ENCODE results near the gene SNX17. TPM values are rescaled to one million over a fixed set of nuclear protein-coding genes. Genes with fewer than 3 reads are reported as not detected.
"Not testable (repeated sequence)": the region's sequence is repeated elsewhere in the genome, so short reads cannot be mapped to it uniquely, and the experiment has no call there.

Gene SNX17
- total RNA-seq, 4 donors from 2014 or later, result 59.8 to 99.3 (median 73.9) TPM

DNA sequence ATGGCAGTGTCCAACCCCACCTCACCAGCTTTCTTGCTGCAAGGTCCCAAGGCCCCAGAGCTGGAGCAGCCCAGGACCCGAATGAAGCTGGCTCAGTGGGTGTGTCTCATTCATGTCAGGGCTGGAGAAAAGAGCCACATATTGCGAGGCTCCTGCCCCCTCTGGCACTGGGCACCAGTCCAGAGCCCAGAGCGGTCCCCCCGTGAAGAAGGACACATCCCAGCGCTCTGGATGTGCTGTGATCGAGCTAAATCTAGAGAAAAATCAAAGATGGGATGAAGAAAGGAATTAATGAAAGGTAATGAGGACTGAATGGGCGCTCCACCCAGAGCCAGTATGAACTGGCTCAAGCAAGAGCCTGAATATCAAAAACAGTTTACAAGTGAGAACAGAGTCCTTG lies 34.2 kb upstream of the SNX17 start:
- TF ChIP-seq POLR2A (IDR thresholded peaks at IDR 0.05), result no peak
- no peak for TF ChIP-seq EP300 (IDR thresholded peaks at IDR 0.05; ENCODE audit: low read depth)
- TF ChIP-seq, protein P1, sequence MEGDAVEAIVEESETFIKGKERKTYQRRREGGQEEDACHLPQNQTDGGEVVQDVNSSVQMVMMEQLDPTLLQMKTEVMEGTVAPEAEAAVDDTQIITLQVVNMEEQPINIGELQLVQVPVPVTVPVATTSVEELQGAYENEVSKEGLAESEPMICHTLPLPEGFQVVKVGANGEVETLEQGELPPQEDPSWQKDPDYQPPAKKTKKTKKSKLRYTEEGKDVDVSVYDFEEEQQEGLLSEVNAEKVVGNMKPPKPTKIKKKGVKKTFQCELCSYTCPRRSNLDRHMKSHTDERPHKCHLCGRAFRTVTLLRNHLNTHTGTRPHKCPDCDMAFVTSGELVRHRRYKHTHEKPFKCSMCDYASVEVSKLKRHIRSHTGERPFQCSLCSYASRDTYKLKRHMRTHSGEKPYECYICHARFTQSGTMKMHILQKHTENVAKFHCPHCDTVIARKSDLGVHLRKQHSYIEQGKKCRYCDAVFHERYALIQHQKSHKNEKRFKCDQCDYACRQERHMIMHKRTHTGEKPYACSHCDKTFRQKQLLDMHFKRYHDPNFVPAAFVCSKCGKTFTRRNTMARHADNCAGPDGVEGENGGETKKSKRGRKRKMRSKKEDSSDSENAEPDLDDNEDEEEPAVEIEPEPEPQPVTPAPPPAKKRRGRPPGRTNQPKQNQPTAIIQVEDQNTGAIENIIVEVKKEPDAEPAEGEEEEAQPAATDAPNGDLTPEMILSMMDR (IDR thresholded peaks at IDR 0.05), result no peak
- TF ChIP-seq POLR2AphosphoS5 (IDR thresholded peaks at IDR 0.05), result no peak
- Histone ChIP-seq H3K27ac (no peak overlapping the region), H3K9me3 (no peaks in the 10 kb centered on the region), H3K4me3 (no peak overlapping the region), H3K27me3 (no peaks in the 10 kb centered on the region), H3K36me3 (peaks cover 0 to 76% (median 35%) of the 10 kb centered on the region in 4 donors), H3K4me1 (no peaks in the 10 kb centered on the region)
- in situ Hi-C loops (cut with MboI; ENCODE audit: low pct_ligation_motif_present in 1 of 4, low pct_unique_long_range_greater_than_20kb in 1 of 4, low sequenced_read_pairs in 3 of 4) (no loop called here), intact Hi-C loops (cut with DNase I; ENCODE audit: low total_unique reads) (no loop called here)
- no peak for DNase-seq
- WGBS, 2 donors (ENCODE audit: low coverage in 1 of 2), result 95 to 96% methylated on average over 6 to 7 of the region's 7 CpGs

DNA sequence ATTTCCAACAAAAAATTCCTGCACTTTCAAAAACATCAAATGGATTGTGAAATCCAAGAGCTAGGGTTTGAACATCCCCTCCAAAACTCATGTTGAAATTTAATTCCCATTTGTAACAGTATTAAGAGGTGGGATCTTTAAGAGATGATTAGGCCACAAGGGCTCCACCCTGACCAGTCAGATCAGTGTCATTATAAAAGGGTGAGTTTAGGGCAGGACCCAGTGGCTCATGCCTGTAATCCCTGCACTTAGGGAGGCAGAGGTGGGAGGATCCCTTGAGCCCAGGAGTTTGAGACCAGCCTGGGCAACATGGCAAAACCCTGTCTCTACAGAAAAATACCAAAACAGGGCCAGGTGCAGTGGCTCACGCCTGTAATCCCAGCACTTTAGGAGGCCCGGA lies 22.8 kb upstream of the SNX17 start:
- Histone ChIP-seq H3K9me3 (no peaks in the 10 kb centered on the region), H3K27me3 (no peaks in the 10 kb centered on the region), H3K4me1 (peaks cover 0 to 13% (median 0%) of the 10 kb centered on the region in 4 donors), H3K27ac (no peak overlapping the region), H3K4me3 (no peak overlapping the region), H3K36me3 (peaks cover 0 to 7% (median 1%) of the 10 kb centered on the region in 4 donors)
- no peak for TF ChIP-seq POLR2A (IDR thresholded peaks at IDR 0.05)
- TF ChIP-seq, protein P1 (IDR thresholded peaks at IDR 0.05), result no peak
- no peak for TF ChIP-seq EP300 (IDR thresholded peaks at IDR 0.05; ENCODE audit: low read depth)
- 89% methylated on average over 2 of the region's 2 CpGs; no CpG with 5 or more reads in 1 of the 2 donors for WGBS, 2 donors (ENCODE audit: low coverage in 1 of 2)
- intact Hi-C loops (cut with DNase I; ENCODE audit: low total_unique reads) (no loop called here), in situ Hi-C loops (cut with MboI; ENCODE audit: low pct_ligation_motif_present in 1 of 4, low pct_unique_long_range_greater_than_20kb in 1 of 4, low sequenced_read_pairs in 3 of 4) (no loop called here)
- no peak for DNase-seq

DNA sequence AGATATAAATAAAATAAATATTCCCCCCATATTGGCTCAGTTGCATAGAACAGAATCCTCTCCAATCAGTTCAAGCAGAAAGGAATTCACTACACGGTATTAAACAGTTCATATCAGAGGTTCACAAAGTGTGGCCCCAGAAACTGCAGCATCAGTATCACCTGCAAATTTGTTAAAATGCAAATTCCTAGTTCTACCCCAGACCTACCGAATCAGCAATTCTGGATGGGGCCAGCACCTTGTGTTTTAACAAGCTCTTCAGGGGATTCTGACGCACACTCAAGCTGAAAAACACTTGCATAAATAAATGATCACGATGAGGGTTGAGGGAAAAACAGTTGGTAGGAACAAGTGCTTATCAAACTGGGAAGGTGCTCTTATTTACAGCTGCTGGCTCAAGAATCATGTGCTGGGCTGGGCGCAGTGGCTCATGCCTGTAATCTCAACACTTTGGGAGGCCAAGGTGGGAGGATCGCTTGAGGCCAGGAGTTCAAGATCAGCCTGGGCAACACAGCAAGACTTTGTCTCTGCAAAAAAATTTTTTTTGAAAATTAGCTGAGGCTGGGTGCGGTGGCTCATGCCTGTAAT lies 20.2 kb upstream of the SNX17 start:
- H3K4me1 ChIP-seq, result peaks cover 9 to 38% (median 18%) of the 10 kb centered on the region in 4 donors
- WGBS, 2 donors (ENCODE audit: low coverage in 1 of 2), result 81 to 88% methylated on average over 4 to 7 of the region's 7 CpGs
- DNase-seq, result no peak
- no peaks in the 10 kb centered on the region for H3K27me3 ChIP-seq
- no peak overlapping the region for H3K4me3 ChIP-seq
- intact Hi-C loops (cut with DNase I; ENCODE audit: low total_unique reads), result no loop called here
- no peak for TF ChIP-seq POLR2A (IDR thresholded peaks at IDR 0.05)
- no peak for TF ChIP-seq EP300 (IDR thresholded peaks at IDR 0.05; ENCODE audit: low read depth)
- TF ChIP-seq POLR2AphosphoS5 (IDR thresholded peaks at IDR 0.05), result no peak
- TF ChIP-seq, protein P1 (IDR thresholded peaks at IDR 0.05), result no peak
- in situ Hi-C loops (cut with MboI; ENCODE audit: low pct_ligation_motif_present in 1 of 4, low pct_unique_long_range_greater_than_20kb in 1 of 4, low sequenced_read_pairs in 3 of 4), result no loop called here
- H3K27ac ChIP-seq, result no peak overlapping the region
- H3K9me3 ChIP-seq, result no peaks in the 10 kb centered on the region
- H3K36me3 ChIP-seq, result no peaks in the 10 kb centered on the region

DNA sequence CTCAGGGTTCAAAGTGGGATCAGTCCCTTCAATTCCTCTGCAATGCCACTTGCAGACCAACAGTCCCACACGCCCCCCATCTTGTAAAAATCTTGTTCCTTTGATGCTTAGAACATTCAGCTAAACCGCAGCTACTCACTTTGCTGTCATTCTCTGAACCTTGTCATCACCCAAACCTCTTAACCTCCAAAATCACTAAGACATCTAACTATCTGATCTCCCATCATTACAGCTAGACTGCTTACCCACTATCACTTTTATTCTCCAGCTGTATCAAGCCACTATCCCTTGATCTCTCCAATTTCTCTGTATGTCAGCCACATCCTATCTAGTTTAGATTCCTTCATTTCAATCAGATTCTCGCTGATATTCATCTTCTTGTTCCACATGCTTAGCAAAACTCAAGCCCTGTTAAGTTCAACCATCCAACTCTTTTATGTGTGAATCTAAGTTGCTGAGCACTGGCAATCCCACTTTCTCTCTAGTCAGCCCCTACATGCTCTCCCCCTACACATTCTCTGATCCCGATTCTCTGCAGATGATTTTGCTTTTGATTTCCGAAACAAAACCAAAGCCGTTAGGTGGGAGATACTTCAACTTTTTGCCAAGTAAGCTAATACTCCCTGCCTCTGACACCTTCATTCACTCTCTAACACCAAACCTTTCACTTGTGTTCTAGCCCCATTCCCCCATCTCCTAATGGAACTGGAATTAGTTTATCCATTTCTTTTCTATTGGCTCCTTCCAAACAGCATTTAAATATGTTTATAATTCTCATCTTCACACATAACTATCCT lies 18.4 kb upstream of the SNX17 start:
- Histone ChIP-seq H3K27ac (no peak overlapping the region), H3K4me1 (peaks cover 14 to 47% (median 24%) of the 10 kb centered on the region in 4 donors), H3K9me3 (no peaks in the 10 kb centered on the region), H3K27me3 (no peaks in the 10 kb centered on the region), H3K4me3 (no peak overlapping the region), H3K36me3 (no peaks in the 10 kb centered on the region)
- DNase-seq, result no peak
- TF ChIP-seq POLR2A (IDR thresholded peaks at IDR 0.05), result no peak
- TF ChIP-seq POLR2AphosphoS5 (IDR thresholded peaks at IDR 0.05), result no peak
- no peak for TF ChIP-seq EP300 (IDR thresholded peaks at IDR 0.05; ENCODE audit: low read depth)
- TF ChIP-seq, protein P1 (IDR thresholded peaks at IDR 0.05), result no peak
- in situ Hi-C loops (cut with MboI; ENCODE audit: low pct_ligation_motif_present in 1 of 4, low pct_unique_long_range_greater_than_20kb in 1 of 4, low sequenced_read_pairs in 3 of 4), result no loop called here
- intact Hi-C loops (cut with DNase I; ENCODE audit: low total_unique reads), result no loop called here
- WGBS, 2 donors (ENCODE audit: low coverage in 1 of 2), result 81 to 87% methylated on average over 6 of the region's 6 CpGs

DNA sequence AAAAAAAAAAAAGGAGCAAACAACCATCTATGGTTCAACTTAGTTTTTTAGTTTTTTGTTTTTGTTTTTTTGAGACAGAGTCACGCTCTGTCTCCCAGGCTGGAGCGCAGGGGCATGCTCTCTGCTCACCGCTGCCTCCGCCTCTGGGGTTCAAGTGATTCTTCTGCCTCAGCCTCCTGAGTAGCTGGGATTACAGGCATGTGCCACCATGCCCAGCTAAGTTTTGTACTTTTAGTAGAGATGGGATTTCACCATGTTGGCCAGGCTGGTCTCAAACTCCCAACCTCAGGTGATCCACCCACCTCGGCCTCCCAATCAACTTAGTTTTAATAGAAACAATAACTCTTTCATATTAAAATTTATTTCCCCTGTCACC lies 17.0 kb upstream of the SNX17 start:
- in situ Hi-C loops (cut with MboI; ENCODE audit: low pct_ligation_motif_present in 1 of 4, low pct_unique_long_range_greater_than_20kb in 1 of 4, low sequenced_read_pairs in 3 of 4); intact Hi-C loops (cut with DNase I; ENCODE audit: low total_unique reads): not testable (repeated sequence)

More for the DNA sequence above, 17.0 kb upstream of the SNX17 start:
- Histone ChIP-seq H3K4me1 (peaks cover 14 to 48% (median 35%) of the 10 kb centered on the region in 4 donors), H3K27ac (peak overlapping the region in 2 of 4 donors; percentile 50 to 53)
- H3K9me3 ChIP-seq, H3K4me3 ChIP-seq, H3K36me3 ChIP-seq, H3K27me3 ChIP-seq, DNase-seq: not testable (repeated sequence)
- 94 to 99% methylated on average over 4 to 5 of the region's 5 CpGs for WGBS, 2 donors (ENCODE audit: low coverage in 1 of 2)

All from transverse colon (tissue), 4 donors.